Measurements from ENCODE around the gene SMIM35.

The SMIM35 gene

DNA sequence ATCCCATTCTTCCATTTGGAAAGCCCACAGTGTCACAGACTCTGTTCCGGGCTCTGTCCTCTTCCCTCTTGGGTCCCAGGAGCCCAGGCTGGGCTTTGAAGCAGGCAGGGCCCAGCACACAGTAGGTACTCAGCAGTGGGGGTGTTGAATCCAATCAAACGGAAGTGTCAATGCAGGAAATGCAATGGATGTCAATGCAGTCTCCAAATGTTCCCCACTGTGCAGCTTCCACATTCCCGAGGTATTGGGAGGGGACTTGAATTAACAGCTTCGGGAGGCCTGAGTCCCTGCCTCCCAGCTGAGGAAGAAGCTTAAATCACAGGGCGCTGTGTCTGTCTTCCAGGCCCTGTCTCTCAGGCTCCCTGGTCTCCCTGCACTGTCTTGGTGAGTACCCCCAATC is 21.8 kb upstream of the SMIM35 start:
- FAIRE-seq = no peak

- FAIRE-seq = no peak
Observed at GRCh38 chr11:118106789-118107335, 20.1 kb upstream of the SMIM35 start.

GRCh38 chr11:118105657-118106305 is 19.0 kb upstream of the SMIM35 start:
- FAIRE-seq = no peak

GRCh38 chr11:118104491-118104890 is 17.7 kb upstream of the SMIM35 start:
- no peak for FAIRE-seq

DNA sequence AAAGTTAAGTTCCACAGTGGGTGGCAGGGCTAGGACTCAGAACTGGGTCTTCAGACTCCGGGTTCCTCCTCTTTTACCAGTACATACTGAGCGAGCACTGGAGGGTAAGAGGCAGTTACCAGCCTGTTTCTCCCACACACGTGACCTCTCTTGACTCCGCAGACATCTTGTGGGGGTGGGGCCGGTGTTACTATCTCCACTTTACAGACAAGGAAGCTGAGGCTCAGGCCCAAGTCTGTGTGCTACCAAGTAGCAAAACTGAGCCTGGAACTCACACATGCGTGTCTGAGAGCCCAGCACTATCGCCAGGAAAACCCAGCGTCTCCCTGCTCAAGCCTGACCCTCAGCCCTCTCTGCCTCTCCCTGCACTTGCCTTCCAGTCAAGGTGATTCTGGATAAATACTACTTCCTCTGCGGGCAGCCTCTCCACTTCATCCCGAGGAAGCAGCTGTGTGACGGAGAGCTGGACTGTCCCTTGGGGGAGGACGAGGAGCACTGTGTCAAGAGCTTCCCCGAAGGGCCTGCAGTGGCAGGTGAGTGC is 16.0 kb upstream of the SMIM35 start:
- FAIRE-seq = no peak

DNA sequence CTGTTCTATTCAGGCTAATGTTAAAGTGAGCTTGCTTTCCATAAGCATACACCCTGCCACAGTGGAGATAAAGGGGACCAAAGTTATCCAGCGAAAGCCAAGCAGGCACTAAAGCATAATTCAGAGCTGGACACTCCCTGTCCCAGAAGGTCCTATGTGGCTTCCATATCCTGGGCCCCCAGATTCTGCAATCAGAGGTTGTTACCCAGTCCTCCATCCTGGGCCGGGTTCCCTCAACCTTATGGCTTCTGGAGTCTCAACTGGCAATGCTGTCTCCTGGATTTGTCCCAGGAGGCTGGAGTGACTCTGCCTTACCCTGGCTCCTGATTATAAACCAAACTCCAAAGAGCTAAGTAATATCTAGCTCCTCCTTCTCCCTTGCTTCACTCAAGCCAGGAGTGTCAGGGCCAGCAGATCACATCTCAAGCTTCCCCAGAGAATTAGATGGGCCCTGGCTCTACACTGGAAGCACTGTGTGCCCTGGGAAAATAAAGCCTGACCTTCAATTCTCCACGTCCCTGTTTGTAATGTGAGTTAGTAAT is 14.0 kb upstream of the SMIM35 start:
- no peak for FAIRE-seq

DNA sequence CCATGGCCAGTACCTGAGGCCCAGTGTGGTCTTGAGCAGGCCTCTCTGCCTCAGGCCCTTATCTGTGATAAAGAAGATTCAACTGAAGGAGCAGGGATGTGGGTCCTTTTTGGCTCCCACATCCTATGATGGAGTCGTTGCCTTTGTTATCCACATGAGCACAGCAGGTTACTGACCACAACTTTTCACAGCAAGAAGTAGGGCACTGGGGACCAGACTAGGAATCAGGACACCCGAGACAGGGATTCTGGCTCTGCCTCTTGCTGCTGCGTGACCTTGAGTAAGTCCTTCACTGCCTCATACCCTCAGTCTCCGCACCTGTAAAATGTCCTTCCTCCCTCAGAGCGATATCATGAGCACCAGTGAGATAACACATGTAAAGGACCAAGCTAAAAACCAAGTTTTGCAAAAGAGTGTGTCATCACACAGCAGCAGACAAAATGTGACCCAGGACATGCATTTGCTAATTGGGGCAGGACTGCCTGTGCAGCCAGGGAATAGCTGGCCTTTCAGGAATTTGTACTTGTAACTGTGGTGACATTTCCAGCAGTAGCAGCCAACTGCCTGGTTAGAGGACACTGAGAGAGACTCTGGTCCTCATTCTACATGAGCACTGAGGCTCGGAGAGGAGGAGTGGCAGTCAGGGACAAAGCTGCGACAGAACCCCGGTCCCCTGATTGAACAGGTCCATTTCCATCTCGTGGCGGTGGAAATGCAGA is 13.2 kb upstream of the SMIM35 start:
- no peak for FAIRE-seq

- FAIRE-seq = no peak
Observed at GRCh38 chr11:118098996-118099837, 12.5 kb upstream of the SMIM35 start.

- FAIRE-seq = no peak
Observed at GRCh38 chr11:118095967-118096367, 9.2 kb upstream of the SMIM35 start.

GRCh38 chr11:118095493-118095892 is 8.7 kb upstream of the SMIM35 start:
- FAIRE-seq = no peak

- FAIRE-seq = no peak
Observed at GRCh38 chr11:118092907-118093571, 6.3 kb upstream of the SMIM35 start.

- FAIRE-seq = no peak
Observed at GRCh38 chr11:118091690-118092089, 4.9 kb upstream of the SMIM35 start.

DNA sequence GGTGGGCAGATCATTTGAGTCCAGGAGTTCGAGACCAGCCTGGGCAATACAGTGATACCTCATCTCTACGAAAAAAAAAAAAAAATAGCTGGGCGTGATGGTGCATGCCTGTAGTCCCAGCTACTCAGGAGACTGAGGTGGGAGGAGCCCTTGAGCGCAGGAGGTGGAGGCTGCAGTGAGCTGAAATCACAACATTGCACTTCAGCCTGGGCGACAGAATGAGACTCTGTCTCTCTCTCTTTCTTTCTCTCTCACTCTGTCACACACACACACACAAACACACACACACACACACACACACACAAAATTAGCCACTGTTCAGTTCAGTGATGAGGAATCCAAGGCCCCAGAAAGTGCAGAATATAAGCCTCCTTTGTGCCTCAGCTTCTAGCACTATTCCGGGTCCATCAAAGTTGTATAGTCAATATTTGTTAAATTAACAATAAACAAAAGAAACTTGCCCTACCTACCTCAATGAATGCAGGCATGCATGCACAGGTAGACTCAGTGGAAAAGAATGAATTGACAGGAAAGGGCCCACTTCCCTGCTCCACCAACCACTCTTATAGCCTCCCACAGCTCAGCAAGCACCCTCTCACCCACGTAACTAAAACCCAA is 3.9 kb upstream of the SMIM35 start:
- FAIRE-seq = no peak

GRCh38 chr11:118088531-118088930 is 1.8 kb upstream of the SMIM35 start:
- no peak for FAIRE-seq

DNA sequence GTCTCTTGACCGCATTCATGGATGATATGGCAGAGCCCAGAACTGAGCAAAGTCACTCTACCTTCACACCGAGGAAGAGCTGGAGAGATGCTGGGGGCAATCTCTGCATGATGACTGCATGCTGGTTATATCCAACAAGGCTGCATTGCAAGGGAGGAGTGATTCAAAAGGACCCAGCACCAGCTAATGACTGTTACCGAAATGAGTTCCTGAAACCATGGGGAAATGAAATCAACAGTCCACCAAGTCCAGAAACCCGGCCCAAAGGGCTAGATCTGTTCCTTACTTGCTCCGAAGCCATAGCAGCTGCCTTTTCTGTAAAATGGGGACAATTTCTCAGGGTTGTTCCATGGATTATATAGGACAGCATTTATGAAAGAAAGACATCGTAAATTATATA is 1.2 kb upstream of the SMIM35 start:
- no peak for FAIRE-seq

- FAIRE-seq = no peak
Observed at GRCh38 chr11:118084656-118085055, 2.1 kb downstream of the SMIM35 start.

- no peak for FAIRE-seq
Observed at GRCh38 chr11:118084247-118084646, 2.5 kb downstream of the SMIM35 start.

GRCh38 chr11:118082880-118083552 is 3.7 kb downstream of the SMIM35 start:
- FAIRE-seq = no peak

DNA sequence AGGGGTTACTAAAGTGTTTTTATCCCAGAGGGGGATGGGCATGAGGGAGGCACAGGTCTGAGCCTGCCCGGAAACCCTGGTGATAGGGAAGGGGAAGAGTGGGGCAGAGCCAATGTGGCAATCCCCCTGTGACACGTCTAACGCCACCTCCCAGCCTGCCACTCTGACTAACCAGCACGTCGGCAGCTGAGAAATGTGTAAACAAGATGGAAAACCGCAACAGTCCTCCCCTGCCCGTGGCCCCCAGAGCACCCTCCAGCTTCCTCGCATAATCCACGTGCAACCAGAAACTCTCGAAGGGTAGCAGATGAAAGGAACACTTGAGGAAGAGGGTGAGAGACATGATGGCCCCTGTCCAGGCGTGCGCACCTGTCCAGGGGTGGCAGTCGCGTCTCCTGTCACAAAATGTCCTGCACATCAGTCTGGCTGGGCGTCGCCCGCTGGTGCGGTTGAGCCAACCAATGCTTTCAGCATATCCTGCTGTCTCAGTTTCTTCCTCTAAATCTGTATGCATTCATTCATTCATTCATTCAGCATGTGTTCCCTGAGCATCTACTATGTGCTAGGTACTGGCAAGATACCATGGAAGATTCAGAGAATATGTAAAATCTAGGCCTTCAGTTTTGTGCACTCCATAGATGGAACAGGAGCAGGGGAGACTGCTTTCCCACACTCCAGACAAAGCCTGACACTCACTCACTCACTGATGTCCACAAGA is 5.4 kb downstream of the SMIM35 start:
- no peak for FAIRE-seq

DNA sequence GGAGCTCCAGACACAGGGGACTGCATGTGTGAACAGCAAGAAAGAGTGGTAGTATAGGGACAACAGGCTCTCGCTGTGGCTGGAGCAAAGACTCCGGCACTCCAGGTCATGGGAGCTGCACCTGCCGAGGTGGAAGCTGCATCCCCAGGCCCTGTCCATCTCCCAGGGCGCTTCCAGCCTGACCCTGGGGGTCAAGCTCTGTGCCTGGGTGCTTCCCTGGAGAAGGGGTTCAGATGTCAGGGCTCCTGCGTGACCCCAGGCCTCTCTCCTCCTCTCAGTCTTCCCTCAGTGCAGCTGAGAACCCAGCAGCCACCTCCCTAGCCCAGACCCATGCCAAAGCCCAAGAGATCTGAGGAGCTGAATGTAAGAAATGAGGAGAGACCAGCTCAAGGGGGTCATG is 6.5 kb downstream of the SMIM35 start:
- FAIRE-seq = no peak

- FAIRE-seq = no peak
Observed at GRCh38 chr11:118079491-118079890, 7.3 kb downstream of the SMIM35 start.
